ENCODE measurements around the gene HSPA12B. TPM values are rescaled to one million over a fixed set of nuclear protein-coding genes. Genes with fewer than 3 reads are reported as not detected.

Gene HSPA12B
- total and polyA plus RNA-seq, 9 of the 15 experiments (the other 6 are each of a cell fraction or from before 2014, with no cell fraction given): 0.03 to 0.07 TPM; not detected in 7

DNA sequence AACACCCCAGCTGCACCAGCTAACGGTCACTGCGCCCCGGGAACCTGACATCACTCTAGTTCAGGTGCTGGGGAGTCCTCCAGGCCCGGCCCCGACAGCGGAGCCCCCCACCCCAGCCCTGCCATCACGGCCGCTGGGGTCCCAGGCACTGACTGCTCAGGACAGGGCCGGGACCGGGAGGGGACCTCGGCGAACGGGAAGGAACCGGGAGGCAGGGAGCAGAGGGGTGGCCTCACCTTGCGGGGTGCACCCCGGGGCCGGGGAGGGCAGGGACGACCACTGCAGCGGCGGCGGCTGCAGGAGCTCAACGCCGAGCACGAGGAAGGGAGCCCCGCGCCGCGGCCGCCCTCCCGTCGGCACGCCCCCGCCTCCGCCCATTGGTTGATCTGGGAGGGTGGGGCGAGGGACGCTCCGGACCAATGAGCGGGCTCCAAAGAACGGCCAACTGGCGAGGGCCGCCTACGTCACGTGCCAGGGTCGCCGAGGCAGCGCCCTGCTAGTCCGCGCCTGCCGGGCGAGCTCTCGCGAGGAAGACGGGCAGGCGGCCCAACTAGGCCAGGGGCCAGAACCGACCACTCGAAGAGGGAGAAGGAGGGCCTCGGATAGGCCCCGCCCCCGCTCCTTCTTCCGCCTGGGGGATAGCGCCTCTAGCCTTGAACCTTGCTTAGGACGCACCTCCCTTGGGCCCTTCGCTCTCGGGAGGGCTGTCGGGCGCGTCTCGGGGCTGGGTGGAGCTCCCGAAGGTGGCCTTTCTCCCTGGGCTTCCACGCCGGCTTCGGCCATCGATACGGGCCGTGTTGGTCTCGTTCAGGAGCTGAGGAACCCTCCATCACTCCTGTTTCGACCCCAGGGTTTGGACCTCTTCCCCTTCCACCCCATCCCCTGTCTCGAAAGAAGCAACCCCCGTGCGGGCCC lies 35.2 kb downstream of the HSPA12B start, which contains the start of gene ADISSP:
Gene ADISSP (minus strand): TSS at position 327 of the 915 bp plus-strand sequence. CDS start 7,653 bp downstream, outside the sequence.
- intact Hi-C loops (cut with micrococcal nuclease): no loop called here
- in situ Hi-C loops (cut with MboI): no loop called here
- Histone ChIP-seq H3K4me3 (peak within 1 kb of the TSS; percentile 60), H3K27me3 (ENCODE audit: control insufficient read depth in 2 of 2, insufficient read depth in 2 of 2, low read length in 2 of 2) (no peaks in the 10 kb centered on the region), H3K9me1 (ENCODE audit: control insufficient read depth, insufficient read depth, low read length) (no peaks in the 10 kb centered on the region), H2AFZ (ENCODE audit: low read depth, low read length) (peak within 1 kb of the TSS; percentile 89), H3K9me3 (replicated peaks; ENCODE audit: control insufficient read depth, insufficient read depth, low read depth, low read length) (no peaks in the 10 kb centered on the region), H3K36me3 (ENCODE audit: control insufficient read depth, insufficient read depth, low read length) (peaks cover 11% of the 10 kb centered on the region; the same call in 2 of the 3 replicates), H3K4me2 (ENCODE audit: insufficient read depth, low read length) (peak within 1 kb of the TSS; percentile 81), H3K79me2 (ENCODE audit: control insufficient read depth, insufficient read depth, low read length) (peaks cover 27% of the 10 kb centered on the region), H3K27ac (ENCODE audit: extremely low read depth, low read depth, low read length) (peak within 1 kb of the TSS; percentile 76), H3K4me1 (replicated peaks in 1 of 2; ENCODE audit: control insufficient read depth in 2 of 2, insufficient read depth in 2 of 2, low read length in 2 of 2) (peaks cover 9 to 42% of the 10 kb centered on the region in 2 experiments; a peak in 3 of 5 replicates), H3K9ac (ENCODE audit: insufficient read depth in 1 of 2, low read depth in 2 of 2, low read length in 2 of 2) (peak within 1 kb of the TSS; percentile 60 to 88), H4K20me1 (replicated peaks; ENCODE audit: control insufficient read depth, insufficient read depth, low read length) (no peaks in the 10 kb centered on the region)
- ATAC-seq (peak; percentile 97), DNase-seq (ENCODE audit: extremely low read depth in 1 of 4, low spot score in 3 of 4) (peak; percentile 96 to 98 (median 98)), FAIRE-seq (peak; percentile 96)
- CTCF ChIA-PET (ENCODE audit: low intra/inter-chr PET ratio): interaction anchor here (1.1 kb wide), 1 partner anchor 52 kb away, joined by 3 read pairs; no protein-coding TSS in a partner anchor
- no TSS peak for BruUV-seq (replicated peaks)
- POLR2A ChIA-PET: interaction anchor here (0.7 to 1.1 kb wide), 7 partner anchors 8 to 51 kb away, joined by 3 to 5 read pairs (median 3); partner anchors contain the start of gene SPEF1
- 2% methylated on average over 17 of the region's 80 CpGs for WGBS (ENCODE audit: insufficient coverage, low coverage, missing lambda C conversion rate)
- TF ChIP-seq RFX5 (IDR thresholded peaks at IDR 0.05; ENCODE audit: low read depth, low read length): no peak
- no peak for TF ChIP-seq THAP7 (CRISPR knock-in tag; IDR thresholded peaks at IDR 0.05)
- TF ChIP-seq ATF1 (CRISPR knock-in tag; IDR thresholded peaks at IDR 0.05): no peak
- peak; percentile 72 for TF ChIP-seq ATF1 (tag; IDR thresholded peaks at IDR 0.05)
- TF ChIP-seq ZBTB1 (CRISPR knock-in tag; IDR thresholded peaks at IDR 0.05; ENCODE audit: borderline replicate concordance, low read depth): peak; percentile 14; the same call in 1 of the 2 replicates
- TF ChIP-seq NR1H2 (CRISPR knock-in tag; IDR thresholded peaks at IDR 0.05): no peak
- TF ChIP-seq, protein P1, sequence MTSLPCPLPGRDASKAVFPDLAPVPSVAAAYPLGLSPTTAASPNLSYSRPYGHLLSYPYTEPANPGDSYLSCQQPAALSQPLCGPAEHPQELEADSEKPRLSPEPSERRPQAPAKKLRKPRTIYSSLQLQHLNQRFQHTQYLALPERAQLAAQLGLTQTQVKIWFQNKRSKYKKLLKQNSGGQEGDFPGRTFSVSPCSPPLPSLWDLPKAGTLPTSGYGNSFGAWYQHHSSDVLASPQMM (CRISPR knock-in tag; IDR thresholded peaks at IDR 0.05): no peak
- TF ChIP-seq CBX1 (IDR thresholded peaks at IDR 0.05; ENCODE audit: low read depth): 0 out of 2 replicates have a peak, but pooled peaks have one; percentile 46
- peak; percentile 84 for TF ChIP-seq SAP30 (IDR thresholded peaks at IDR 0.05; ENCODE audit: borderline replicate concordance, insufficient read depth, low read depth, low read length, poor library complexity, severe bottlenecking)
- TF ChIP-seq PHB (CRISPR knock-in tag; IDR thresholded peaks at IDR 0.05): no peak
- TF ChIP-seq ZBTB7A (IDR thresholded peaks at IDR 0.05; ENCODE audit: borderline replicate concordance, control insufficient read depth, low read depth, low read length): peak; percentile 24; the same call in 1 of the 2 replicates
- peak; percentile 10 for TF ChIP-seq TAF9B (IDR thresholded peaks at IDR 0.05; ENCODE audit: partially characterized antibody)
- peak; percentile 47; the same call in 1 of the 2 replicates for TF ChIP-seq RB1 (IDR thresholded peaks at IDR 0.05; ENCODE audit: low read depth)
- no peak for TF ChIP-seq FOXK2 (conservative IDR thresholded peaks at IDR 0.05 in 1 of 2, IDR thresholded peaks at IDR 0.05 in 1 of 2; ENCODE audit: low read depth in 2 of 2)
- TF ChIP-seq BMI1 (IDR thresholded peaks at IDR 0.05; ENCODE audit: low read length): no peak
- TF ChIP-seq ZNF431 (CRISPR knock-in tag; IDR thresholded peaks at IDR 0.05): peak; percentile 16; the same call in 1 of the 2 replicates
- TF ChIP-seq PKNOX1 (IDR thresholded peaks at IDR 0.05): peak; percentile 66; the same call in 1 of the 2 replicates
- peak; percentile 52 to 56; a peak in 2 of 4 replicates for TF ChIP-seq SIN3A (IDR thresholded peaks at IDR 0.05; ENCODE audit: borderline replicate concordance in 2 of 2, control insufficient read depth in 1 of 2, low read depth in 2 of 2, low read length in 2 of 2)

Data from K562 (cell line).